Keratinocyte (primary cell): ENCODE results near the gene MAGI1. TPM values are rescaled to one million over a fixed set of nuclear protein-coding genes. Genes with fewer than 3 reads are reported as not detected.

Source experiments
- DNase-seq: peaks from one replicate; pipeline ENCODE4 v3.0.0-alpha.2; 2011; ENCODE audit warnings: low read depth, missing footprints, low spot score
- FAIRE-seq: peaks from 2 replicates; lab custom pipeline; 2011; peaks lifted over from hg19 to GRCh38; lab: Jason Lieb, UNC
- H2AFZ ChIP-seq: 2 replicates; pipeline ENCODE4 v1.6.0; 2012; ENCODE audit warnings: low read length, control low read depth, inconsistent platforms; ENCODE audit not compliant: control insufficient read depth
- H3K27ac ChIP-seq: 2 replicates; pipeline ENCODE4 v1.5.1; 2011; ENCODE audit warnings: low read length; ENCODE audit not compliant: control insufficient read depth, insufficient read depth
- H3K27me3 ChIP-seq: 3 replicates; pipeline ENCODE4 v1.6.0; 2011; ENCODE audit warnings: low read length; ENCODE audit not compliant: control insufficient read depth, insufficient read depth; ENCODE audit errors: extremely low read depth
- H3K36me3 ChIP-seq, 2 experiments: 2 replicates in 1 of 2; 3 replicates in 1 of 2; pipeline ENCODE4 v1.5.1; 2011; ENCODE audit warnings: low read length in 2 of 2, mild to moderate bottlenecking in 1 of 2; ENCODE audit not compliant: control insufficient read depth in 2 of 2, insufficient read depth in 2 of 2; ENCODE audit errors: extremely low read depth in 1 of 2
- H3K4me1 ChIP-seq: 3 replicates; pipeline ENCODE4 v1.5.1; 2011; ENCODE audit warnings: low read length; ENCODE audit not compliant: control insufficient read depth, insufficient read depth; ENCODE audit errors: extremely low read depth
- H3K4me2 ChIP-seq: 3 replicates; pipeline ENCODE4 v1.6.0; 2011; ENCODE audit warnings: low read depth, low read length; ENCODE audit not compliant: control insufficient read depth, insufficient read depth; ENCODE audit errors: extremely low read depth
- H3K4me3 ChIP-seq, 3 experiments: fragments of 200-600 bp in 1 of 3; sonication (generic) in 1 of 3; 2 replicates in 2 of 3; 3 replicates in 1 of 3; pipeline ENCODE4 v1.5.1; 2011 to 2016; ENCODE audit warnings: low read length in 3 of 3, mild to moderate bottlenecking in 3 of 3, control low read depth in 2 of 3, inconsistent platforms in 1 of 3, low read depth in 1 of 3, mixed read lengths in 1 of 3, mixed run types in 1 of 3, moderate library complexity in 1 of 3; ENCODE audit not compliant: control insufficient read depth in 2 of 3, insufficient read depth in 2 of 3; ENCODE audit errors: extremely low read depth in 1 of 3
- H3K79me2 ChIP-seq: 2 replicates; pipeline ENCODE4 v1.6.0; 2012; ENCODE audit warnings: low read length; ENCODE audit not compliant: control insufficient read depth, insufficient read depth
- H3K9ac ChIP-seq: 3 replicates; pipeline ENCODE4 v1.6.0; 2011; ENCODE audit warnings: low read length; ENCODE audit not compliant: control insufficient read depth, insufficient read depth; ENCODE audit errors: extremely low read depth
- H3K9me1 ChIP-seq: 3 replicates; pipeline ENCODE4 v1.6.0; 2011; ENCODE audit warnings: low read length; ENCODE audit not compliant: control insufficient read depth, insufficient read depth; ENCODE audit errors: extremely low read depth
- H3K9me3 ChIP-seq: 2 replicates; pipeline ENCODE4 v1.5.1; 2012; ENCODE audit warnings: low read depth, low read length; ENCODE audit not compliant: control insufficient read depth
- H4K20me1 ChIP-seq: 3 replicates; pipeline ENCODE4 v1.6.0; 2011; ENCODE audit warnings: low read length; ENCODE audit not compliant: control insufficient read depth, insufficient read depth; ENCODE audit errors: extremely low read depth
- CTCF ChIP-seq, 3 experiments: IDR thresholded peaks in 1 of 3; conservative IDR thresholded peaks in 1 of 3; optimal IDR thresholded peaks in 1 of 3; 2 replicates in 2 of 3; 3 replicates in 1 of 3; pipeline versions ENCODE3 to v1.5.1; 2011; ENCODE audit warnings: low read length in 3 of 3, mild to moderate bottlenecking in 3 of 3, moderate library complexity in 2 of 3, control low read depth in 1 of 3, inconsistent platforms in 1 of 3; ENCODE audit not compliant: insufficient read depth in 2 of 3; ENCODE audit errors: extremely low read depth in 1 of 3
- EZH2 ChIP-seq: IDR thresholded peaks from one replicate; pipeline ENCODE4 v1.6.1; 2012; ENCODE audit warnings: inconsistent platforms, mild to moderate bottlenecking, low read length, moderate library complexity
- dilution Hi-C: fragments of 300-500 bp; cut with MboI; formaldehyde crosslinking; loops from one replicate; pipeline ENCODE4 v1.7.0; 2020; ENCODE audit warnings: low sequenced_read_pairs; ENCODE audit not compliant: extremely low pct_ligation_motif_present
- polyA plus RNA-seq, 5 experiments: library from polyadenylated mRNA; depleted of rRNA in 3 of 5; stranded (reverse) in 3 of 5; stranded (forward) in 1 of 5; unstranded in 1 of 5; fragments of >200 nt; gene quantifications; 1 replicate in 1 of 5; 2 replicates in 3 of 5; 3 replicates in 1 of 5; pipeline versions ENCODE4 v1.2.1 to v1.2.3, GENCODE V29; 2011 to 2012; ENCODE audit warnings: missing spikeins in 2 of 5, low read depth in 1 of 5, low replicate concordance in 1 of 5

Gene MAGI1
- polyA plus RNA-seq, 1 donor (not counting 4 experiments of a cell fraction or from before 2014, with no cell fraction given), result 10.9 TPM

GRCh38 chr3:65687741-65688140 is 351.0 kb downstream of the MAGI1 start:
- no peak overlapping the region for H2AFZ ChIP-seq

GRCh38 chr3:65685621-65686235 is 353.0 kb downstream of the MAGI1 start:
- Histone ChIP-seq H3K36me3 (no peaks in the 10 kb centered on the region), H3K4me3 (no peak overlapping the region), H3K79me2 (no peaks in the 10 kb centered on the region), H3K9me3 (no peaks in the 10 kb centered on the region), H3K4me2 (no peak overlapping the region), H3K4me1 (no peaks in the 10 kb centered on the region), H3K27me3 (no peaks in the 10 kb centered on the region), H3K27ac (no peak overlapping the region), H3K9ac (no peak overlapping the region), H2AFZ (no peak overlapping the region), H4K20me1 (no peaks in the 10 kb centered on the region), H3K9me1 (no peaks in the 10 kb centered on the region)
- dilution Hi-C loops, result no loop called here
- FAIRE-seq, result no peak
- no peak for DNase-seq
- no peak for TF ChIP-seq CTCF (optimal IDR thresholded peaks at IDR 0.05 in 1 of 3, IDR thresholded peaks at IDR 0.05 in 1 of 3, conservative IDR thresholded peaks at IDR 0.05 in 1 of 3; ENCODE audit: extremely low read depth in 1 of 3, insufficient read depth in 2 of 3, low read length in 3 of 3)
- TF ChIP-seq EZH2, result no peak

More at GRCh38 chr3:65687741-65688140, 351.0 kb downstream of the MAGI1 start:
- H3K9me1 ChIP-seq, result no peaks in the 10 kb centered on the region
- no peak overlapping the region for H3K4me2 ChIP-seq
- FAIRE-seq (no peak), DNase-seq (no peak)
- dilution Hi-C loops, result no loop called here
- H4K20me1 ChIP-seq, result no peaks in the 10 kb centered on the region
- H3K4me1 ChIP-seq, result no peaks in the 10 kb centered on the region
- no peaks in the 10 kb centered on the region for H3K9me3 ChIP-seq
- no peak overlapping the region for H3K4me3 ChIP-seq
- H3K9ac ChIP-seq, result no peak overlapping the region
- H3K79me2 ChIP-seq, result no peaks in the 10 kb centered on the region
- no peaks in the 10 kb centered on the region for H3K36me3 ChIP-seq
- no peak for TF ChIP-seq CTCF (optimal IDR thresholded peaks at IDR 0.05 in 1 of 3, IDR thresholded peaks at IDR 0.05 in 1 of 3, conservative IDR thresholded peaks at IDR 0.05 in 1 of 3; ENCODE audit: extremely low read depth in 1 of 3, insufficient read depth in 2 of 3, low read length in 3 of 3)
- no peak overlapping the region for H3K27ac ChIP-seq
- H3K27me3 ChIP-seq, result no peaks in the 10 kb centered on the region
